ENCODE results near the gene EPG5. TPM values are rescaled to one million over a fixed set of nuclear protein-coding genes. Genes with fewer than 3 reads are reported as not detected.

Gene EPG5
- total RNA-seq, 6 experiments from 2014 or later, result 11.6 to 15.2 (median 12.4) TPM

DNA sequence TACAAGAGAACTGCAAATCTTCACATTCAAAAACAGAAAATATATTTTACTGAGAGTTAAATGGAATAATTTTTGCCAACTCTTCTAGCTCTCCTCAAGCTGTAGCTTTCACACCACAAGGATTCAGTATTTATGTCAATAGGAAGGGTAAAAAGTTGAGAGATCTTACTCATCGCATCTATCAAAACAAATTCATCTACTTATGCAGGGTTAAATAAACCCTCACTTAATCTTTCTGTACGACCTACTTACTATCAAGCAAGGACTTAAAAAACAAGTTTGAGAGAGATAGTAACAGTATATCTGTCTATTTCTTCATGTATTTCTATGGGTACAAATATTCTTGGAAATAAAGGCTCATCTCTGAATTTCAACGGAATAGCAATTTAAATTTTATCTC lies 106.2 kb downstream of the EPG5 start:
- intact Hi-C loops (cut with DNase I), result no loop called here
- Histone ChIP-seq H3K27me3 (no peaks in the 10 kb centered on the region), H3K36me3 (peaks cover 0 to 64% (median 9%) of the 10 kb centered on the region in 4 donors), H3K9me3 (no peaks in the 10 kb centered on the region), H3K4me3 (no peak overlapping the region), H3K4me1 (peaks cover 0 to 4% (median under 1%) of the 10 kb centered on the region in 4 donors), H3K27ac (no peak overlapping the region)
- TF ChIP-seq CTCF (IDR thresholded peaks at IDR 0.05) (no peak), POLR2A (IDR thresholded peaks at IDR 0.05) (no peak)
- DNase-seq (no peak), ATAC-seq (no peak)
- WGBS (ENCODE audit: insufficient coverage, low coverage, low lambda C conversion rate, missing lambda C conversion rate), result 82% methylated on average over 3 of the region's 3 CpGs

DNA sequence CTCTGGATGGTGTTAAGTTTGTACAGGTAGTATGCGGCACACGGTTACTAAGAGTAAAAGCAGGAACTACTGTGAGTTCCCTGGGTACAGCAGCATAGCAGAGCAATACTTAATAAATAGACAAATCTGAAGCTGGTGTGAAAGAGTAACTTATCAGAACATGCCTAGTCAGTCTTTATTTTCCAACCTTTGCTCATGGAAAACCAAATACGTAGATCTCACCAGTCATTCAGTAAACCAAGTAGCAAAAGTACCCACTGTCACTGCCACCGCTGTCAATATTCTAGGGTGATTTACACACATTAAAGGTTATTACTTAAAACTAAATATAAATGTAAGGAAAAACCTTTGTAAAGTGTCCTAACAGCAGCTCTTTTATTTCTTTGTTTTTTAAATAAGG lies 106.6 kb downstream of the EPG5 start:
- TF ChIP-seq POLR2A (IDR thresholded peaks at IDR 0.05) (no peak), CTCF (IDR thresholded peaks at IDR 0.05) (no peak)
- 62% methylated on average over 4 of the region's 4 CpGs for WGBS (ENCODE audit: insufficient coverage, low coverage, low lambda C conversion rate, missing lambda C conversion rate)
- no peak for DNase-seq
- peaks cover 0 to 4% (median 0%) of the 10 kb centered on the region in 4 donors for H3K4me1 ChIP-seq
- no peaks in the 10 kb centered on the region for H3K27me3 ChIP-seq
- intact Hi-C loops (cut with DNase I), result no loop called here
- H3K9me3 ChIP-seq, result no peaks in the 10 kb centered on the region
- no peak overlapping the region for H3K27ac ChIP-seq
- peak in 2 of 4 donors; percentile 55 to 58 for ATAC-seq
- H3K36me3 ChIP-seq, result peaks cover 0 to 62% (median 9%) of the 10 kb centered on the region in 4 donors
- no peak overlapping the region for H3K4me3 ChIP-seq

GRCh38 chr18:45859334-45859733 lies 107.8 kb downstream of the EPG5 start:
- Histone ChIP-seq H3K36me3 (peaks cover 0 to 62% (median 13%) of the 10 kb centered on the region in 4 donors), H3K27ac (no peak overlapping the region), H3K27me3 (no peaks in the 10 kb centered on the region), H3K4me3 (no peak overlapping the region), H3K4me1 (peaks cover 0 to 4% (median 0%) of the 10 kb centered on the region in 4 donors), H3K9me3 (no peaks in the 10 kb centered on the region)
- DNase-seq (no peak), ATAC-seq (no peak)
- intact Hi-C loops (cut with DNase I), result no loop called here
- TF ChIP-seq POLR2A (IDR thresholded peaks at IDR 0.05), result no peak
- no peak for TF ChIP-seq CTCF (IDR thresholded peaks at IDR 0.05)
- 73% methylated on average over 2 of the region's 3 CpGs for WGBS (ENCODE audit: insufficient coverage, low coverage, low lambda C conversion rate, missing lambda C conversion rate)

GRCh38 chr18:45856531-45856930 lies 110.6 kb downstream of the EPG5 start:
- Histone ChIP-seq H3K27ac (peak overlapping the region in 1 of 3 donors; percentile 67), H3K9me3 (no peaks in the 10 kb centered on the region), H3K36me3 (peaks cover 0 to 47% (median 13%) of the 10 kb centered on the region in 4 donors), H3K4me3 (no peak overlapping the region), H3K27me3 (no peaks in the 10 kb centered on the region), H3K4me1 (peaks cover 0 to 6% (median 0%) of the 10 kb centered on the region in 4 donors)
- DNase-seq (no peak), ATAC-seq (peak in 2 of 4 donors; percentile 73 to 74)
- WGBS (ENCODE audit: insufficient coverage, low coverage, low lambda C conversion rate, missing lambda C conversion rate), result 35% methylated on average over 4 of the region's 4 CpGs
- TF ChIP-seq POLR2A (IDR thresholded peaks at IDR 0.05) (no peak), CTCF (IDR thresholded peaks at IDR 0.05) (no peak)
- intact Hi-C loops (cut with DNase I), result no loop called here
